Osteocyte (in vitro differentiated cells): ENCODE measurements around the gene LRRIQ3. TPM values are rescaled to one million over a fixed set of nuclear protein-coding genes. Genes with fewer than 3 reads are reported as not detected.
"Not testable (repeated sequence)": the region's sequence is repeated elsewhere in the genome, so short reads cannot be mapped to it uniquely, and the experiment has no call there.

ENCODE experiments used
- DNase-seq: peaks from one replicate; pipeline ENCODE4 v3.0.0; 2021; ENCODE audit warnings: mixed read lengths; ENCODE audit not compliant: unreplicated experiment; ENCODE audit errors: extremely low spot score
- H3K27ac Mint-ChIP-seq: one replicate; pipeline ENCODE4 v1.8.0; 2021; ENCODE audit warnings: mild to moderate bottlenecking, mixed read lengths; ENCODE audit not compliant: unreplicated experiment
- H3K27me3 Mint-ChIP-seq: one replicate; pipeline ENCODE4 v1.8.0; 2021; ENCODE audit warnings: mixed read lengths; ENCODE audit not compliant: unreplicated experiment
- H3K36me3 Mint-ChIP-seq: one replicate; pipeline ENCODE4 v1.8.0; 2021; ENCODE audit warnings: mixed read lengths; ENCODE audit not compliant: unreplicated experiment
- H3K4me1 Mint-ChIP-seq: one replicate; pipeline ENCODE4 v1.8.0; 2021; ENCODE audit warnings: mixed read lengths; ENCODE audit not compliant: unreplicated experiment
- H3K4me3 Mint-ChIP-seq: one replicate; pipeline ENCODE4 v1.8.0; 2021; ENCODE audit warnings: mild to moderate bottlenecking, moderate library complexity, mixed read lengths; ENCODE audit not compliant: unreplicated experiment
- H3K9me3 Mint-ChIP-seq: one replicate; pipeline ENCODE4 v1.8.0; 2021; ENCODE audit warnings: mixed read lengths; ENCODE audit not compliant: unreplicated experiment
- total RNA-seq: library from RNA; stranded (reverse); gene quantifications from 2 replicates; pipeline ENCODE4 v1.2.1, GENCODE V29; 2021
- TF ChIP-seq, protein P1 (sequence below): fragments of 200-600 bp; sonication (generic); IDR thresholded peaks from 2 replicates; pipeline ENCODE4 v1.5.0; 2021; ENCODE audit warnings: antibody characterized with exemption, mild to moderate bottlenecking, moderate library complexity

LRRIQ3 gene
- total RNA-seq, 1 donor from 2014 or later: 0.16 TPM

GRCh38 chr1:74193908-74194307 is 4.1 kb downstream of the LRRIQ3 start:
- Mint-ChIP-seq H3K9me3 (no peaks in the 10 kb centered on the region), H3K27ac (no peak overlapping the region), H3K4me1 (peaks cover 8% of the 10 kb centered on the region), H3K36me3 (no peaks in the 10 kb centered on the region), H3K4me3 (no peak overlapping the region), H3K27me3 (no peaks in the 10 kb centered on the region)
- DNase-seq: no peak
- TF ChIP-seq, protein P1, sequence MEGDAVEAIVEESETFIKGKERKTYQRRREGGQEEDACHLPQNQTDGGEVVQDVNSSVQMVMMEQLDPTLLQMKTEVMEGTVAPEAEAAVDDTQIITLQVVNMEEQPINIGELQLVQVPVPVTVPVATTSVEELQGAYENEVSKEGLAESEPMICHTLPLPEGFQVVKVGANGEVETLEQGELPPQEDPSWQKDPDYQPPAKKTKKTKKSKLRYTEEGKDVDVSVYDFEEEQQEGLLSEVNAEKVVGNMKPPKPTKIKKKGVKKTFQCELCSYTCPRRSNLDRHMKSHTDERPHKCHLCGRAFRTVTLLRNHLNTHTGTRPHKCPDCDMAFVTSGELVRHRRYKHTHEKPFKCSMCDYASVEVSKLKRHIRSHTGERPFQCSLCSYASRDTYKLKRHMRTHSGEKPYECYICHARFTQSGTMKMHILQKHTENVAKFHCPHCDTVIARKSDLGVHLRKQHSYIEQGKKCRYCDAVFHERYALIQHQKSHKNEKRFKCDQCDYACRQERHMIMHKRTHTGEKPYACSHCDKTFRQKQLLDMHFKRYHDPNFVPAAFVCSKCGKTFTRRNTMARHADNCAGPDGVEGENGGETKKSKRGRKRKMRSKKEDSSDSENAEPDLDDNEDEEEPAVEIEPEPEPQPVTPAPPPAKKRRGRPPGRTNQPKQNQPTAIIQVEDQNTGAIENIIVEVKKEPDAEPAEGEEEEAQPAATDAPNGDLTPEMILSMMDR: no peak

- H3K27me3 Mint-ChIP-seq: peaks cover 8% of the 10 kb centered on the region
- DNase-seq: no peak
- no peak overlapping the region for H3K27ac Mint-ChIP-seq
- TF ChIP-seq, protein P1: no peak
- H3K4me1 Mint-ChIP-seq: no peaks in the 10 kb centered on the region
- H3K9me3 Mint-ChIP-seq: no peaks in the 10 kb centered on the region
- H3K4me3 Mint-ChIP-seq: no peak overlapping the region
- H3K36me3 Mint-ChIP-seq: no peaks in the 10 kb centered on the region
Observed at GRCh38 chr1:74180490-74180889, 17.5 kb downstream of the LRRIQ3 start.

- not testable (repeated sequence) for DNase-seq, H3K4me1 Mint-ChIP-seq, H3K36me3 Mint-ChIP-seq, H3K27ac Mint-ChIP-seq, H3K9me3 Mint-ChIP-seq, H3K4me3 Mint-ChIP-seq, H3K27me3 Mint-ChIP-seq
Observed at GRCh38 chr1:74174423-74174822, 23.6 kb downstream of the LRRIQ3 start.

GRCh38 chr1:74162333-74162732 is 35.6 kb downstream of the LRRIQ3 start:
- Mint-ChIP-seq H3K27ac (no peak overlapping the region), H3K27me3 (no peaks in the 10 kb centered on the region), H3K4me3 (no peak overlapping the region), H3K9me3 (no peaks in the 10 kb centered on the region), H3K36me3 (no peaks in the 10 kb centered on the region), H3K4me1 (no peaks in the 10 kb centered on the region)
- DNase-seq: no peak
- TF ChIP-seq, protein P1: no peak

GRCh38 chr1:74161497-74161896 is 36.5 kb downstream of the LRRIQ3 start:
- H3K9me3 Mint-ChIP-seq: no peaks in the 10 kb centered on the region
- H3K4me3 Mint-ChIP-seq: no peak overlapping the region
- no peaks in the 10 kb centered on the region for H3K27me3 Mint-ChIP-seq
- H3K27ac Mint-ChIP-seq: no peak overlapping the region
- H3K36me3 Mint-ChIP-seq: no peaks in the 10 kb centered on the region
- H3K4me1 Mint-ChIP-seq: no peaks in the 10 kb centered on the region
- TF ChIP-seq, protein P1: no peak
- DNase-seq: no peak

GRCh38 chr1:74160046-74160445 is 37.9 kb downstream of the LRRIQ3 start:
- Mint-ChIP-seq H3K27ac (no peak overlapping the region), H3K4me3 (no peak overlapping the region), H3K4me1 (no peaks in the 10 kb centered on the region), H3K27me3 (no peaks in the 10 kb centered on the region), H3K36me3 (no peaks in the 10 kb centered on the region), H3K9me3 (no peaks in the 10 kb centered on the region)
- TF ChIP-seq, protein P1: no peak
- DNase-seq: no peak
